ENCODE data around the gene CHST9. TPM values are rescaled to one million over a fixed set of nuclear protein-coding genes. Genes with fewer than 3 reads are reported as not detected.

The CHST9 gene
- total and polyA plus RNA-seq, 9 of the 15 experiments (the other 6 are each of a cell fraction or from before 2014, with no cell fraction given), result not detected

- no peak overlapping the region for H3K9ac ChIP-seq (ENCODE audit: insufficient read depth in 1 of 2, low read depth in 2 of 2, low read length in 2 of 2)
- H4K20me1 ChIP-seq (replicated peaks; ENCODE audit: control insufficient read depth, insufficient read depth, low read length), result no peaks in the 10 kb centered on the region
- H3K4me2 ChIP-seq (ENCODE audit: insufficient read depth, low read length), result no peak overlapping the region
- intact Hi-C loops (cut with micrococcal nuclease), result no loop called here
- no peak for ATAC-seq
- H3K4me3 ChIP-seq, result no peak overlapping the region
- in situ Hi-C loops (cut with MboI), result no loop called here
- no peak for FAIRE-seq
- no peak overlapping the region for H2AFZ ChIP-seq (ENCODE audit: low read depth, low read length)
- BruUV-seq (replicated peaks), result no TSS peak
- H3K36me3 ChIP-seq (ENCODE audit: control insufficient read depth, insufficient read depth, low read length), result no peaks in the 10 kb centered on the region
- no peak overlapping the region for H3K27ac ChIP-seq (ENCODE audit: extremely low read depth, low read depth, low read length)
- H3K9me3 ChIP-seq (replicated peaks; ENCODE audit: control insufficient read depth, insufficient read depth, low read depth, low read length), result no peaks in the 10 kb centered on the region; the same call in 1 of the 2 replicates
- no peaks in the 10 kb centered on the region for H3K27me3 ChIP-seq (ENCODE audit: control insufficient read depth in 2 of 2, insufficient read depth in 2 of 2, low read length in 2 of 2)
- no peaks in the 10 kb centered on the region for H3K79me2 ChIP-seq (ENCODE audit: control insufficient read depth, insufficient read depth, low read length)
- no peak for DNase-seq (ENCODE audit: extremely low read depth in 1 of 4, low spot score in 3 of 4)
- no peaks in the 10 kb centered on the region for H3K9me1 ChIP-seq (ENCODE audit: control insufficient read depth, insufficient read depth, low read length)
- ChIA-PET POLR2A (no interaction called here), CTCF (ENCODE audit: low intra/inter-chr PET ratio) (no interaction called here)
- WGBS (ENCODE audit: insufficient coverage, low coverage, missing lambda C conversion rate), result 2% methylated on average over 3 of the region's 3 CpGs
- no peak for TF ChIP-seq HDAC8 (tag; IDR thresholded peaks at IDR 0.05)
- no peak for TF ChIP-seq SMAD4 (CRISPR knock-in tag; conservative IDR thresholded peaks at IDR 0.05)
- TF ChIP-seq ZNF311 (CRISPR knock-in tag; IDR thresholded peaks at IDR 0.05), result no peak
- no peak for TF ChIP-seq ZNF146 (CRISPR knock-in tag; IDR thresholded peaks at IDR 0.05; ENCODE audit: unreplicated experiment)
- no peak for TF ChIP-seq MEF2D (tag; conservative IDR thresholded peaks at IDR 0.05; ENCODE audit: low read depth)
- no peak for TF ChIP-seq CREB1 (IDR thresholded peaks at IDR 0.05)
- no peak for TF ChIP-seq CREB1 (CRISPR knock-in tag; IDR thresholded peaks at IDR 0.05)
- no peak for TF ChIP-seq SAFB2 (IDR thresholded peaks at IDR 0.05; ENCODE audit: borderline replicate concordance, low read depth, low read length, severe bottlenecking)
- TF ChIP-seq NFATC3 (IDR thresholded peaks at IDR 0.05), result no peak
- TF ChIP-seq ZFP30 (CRISPR knock-in tag; IDR thresholded peaks at IDR 0.05; ENCODE audit: borderline replicate concordance), result no peak
- TF ChIP-seq SETDB1 (IDR thresholded peaks at IDR 0.05; ENCODE audit: low read length), result no peak
- TF ChIP-seq EHMT2 (IDR thresholded peaks at IDR 0.05), result no peak
- no peak for TF ChIP-seq PREB (CRISPR knock-in tag; IDR thresholded peaks at IDR 0.05)
- TF ChIP-seq SREBF2 (CRISPR knock-in tag; IDR thresholded peaks at IDR 0.05), result no peak
- no peak for TF ChIP-seq CBFA2T2 (conservative IDR thresholded peaks at IDR 0.05)
- TF ChIP-seq MAX (CRISPR knock-in tag; IDR thresholded peaks at IDR 0.05), result no peak
- TF ChIP-seq ZNF395 (CRISPR knock-in tag; IDR thresholded peaks at IDR 0.05), result no peak
- no peak for TF ChIP-seq KDM5B (IDR thresholded peaks at IDR 0.05; ENCODE audit: insufficient replicate concordance, low read depth, low read length)
- no peak for TF ChIP-seq POLR2AphosphoS2 (IDR thresholded peaks at IDR 0.05; ENCODE audit: low read length)
- no peaks in the 10 kb centered on the region for H3K4me1 ChIP-seq (replicated peaks in 1 of 2; ENCODE audit: control insufficient read depth in 2 of 2, insufficient read depth in 2 of 2, low read length in 2 of 2)
Observed at GRCh38 chr18:27118973-27119372, 66.1 kb downstream of the CHST9 start.
